ENCODE measurements around the gene MIA.
"Not testable (repeated sequence)": the region's sequence is repeated elsewhere in the genome, so short reads cannot be mapped to it uniquely, and the experiment has no call there.

The MIA gene

DNA sequence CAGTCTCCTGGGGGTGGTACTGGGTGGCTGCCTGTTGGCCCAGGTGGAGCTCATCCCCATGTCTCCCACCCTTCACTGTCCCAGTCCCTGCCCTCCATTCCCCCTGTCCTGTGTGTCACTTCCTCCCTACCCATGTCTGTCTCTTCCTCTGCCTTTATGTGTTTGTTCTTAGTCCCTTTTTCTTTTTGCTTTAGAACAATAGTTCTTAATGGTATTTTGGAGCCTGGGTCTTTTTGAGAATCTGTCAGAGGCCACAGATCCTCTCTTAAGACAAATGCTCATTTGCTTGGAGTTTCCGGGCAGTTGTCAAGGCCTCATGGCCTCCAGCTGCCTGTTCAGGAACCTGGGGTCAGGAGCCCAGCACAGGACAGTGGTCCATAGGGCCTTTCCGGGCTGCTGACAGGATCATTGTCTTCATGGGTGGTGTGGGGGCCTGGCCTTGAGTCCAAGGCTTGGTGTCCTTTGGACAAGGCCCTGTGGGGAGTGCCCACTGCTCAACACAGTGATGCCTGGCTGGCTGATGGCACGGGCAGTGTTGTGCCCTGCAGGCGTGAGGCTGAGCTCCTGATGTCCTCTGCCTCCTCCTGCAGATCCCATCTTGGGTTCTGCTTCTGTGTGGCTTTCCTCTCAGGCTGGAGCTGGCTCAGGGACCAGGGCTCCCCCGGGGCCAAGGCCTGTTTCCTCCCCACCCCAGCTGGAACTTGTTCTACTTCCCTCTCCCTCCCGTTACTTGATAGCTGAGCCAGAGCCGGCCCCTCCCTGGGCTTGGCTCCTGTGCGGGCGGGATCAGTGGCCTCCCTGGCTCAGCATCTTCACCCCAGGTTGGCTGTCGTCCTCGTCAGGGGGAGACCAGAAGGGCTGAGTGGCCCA, 27.2 kb downstream of the MIA start:
- DNase-seq (ENCODE audit: low spot score) (no peak), FAIRE-seq (no peak)

DNA sequence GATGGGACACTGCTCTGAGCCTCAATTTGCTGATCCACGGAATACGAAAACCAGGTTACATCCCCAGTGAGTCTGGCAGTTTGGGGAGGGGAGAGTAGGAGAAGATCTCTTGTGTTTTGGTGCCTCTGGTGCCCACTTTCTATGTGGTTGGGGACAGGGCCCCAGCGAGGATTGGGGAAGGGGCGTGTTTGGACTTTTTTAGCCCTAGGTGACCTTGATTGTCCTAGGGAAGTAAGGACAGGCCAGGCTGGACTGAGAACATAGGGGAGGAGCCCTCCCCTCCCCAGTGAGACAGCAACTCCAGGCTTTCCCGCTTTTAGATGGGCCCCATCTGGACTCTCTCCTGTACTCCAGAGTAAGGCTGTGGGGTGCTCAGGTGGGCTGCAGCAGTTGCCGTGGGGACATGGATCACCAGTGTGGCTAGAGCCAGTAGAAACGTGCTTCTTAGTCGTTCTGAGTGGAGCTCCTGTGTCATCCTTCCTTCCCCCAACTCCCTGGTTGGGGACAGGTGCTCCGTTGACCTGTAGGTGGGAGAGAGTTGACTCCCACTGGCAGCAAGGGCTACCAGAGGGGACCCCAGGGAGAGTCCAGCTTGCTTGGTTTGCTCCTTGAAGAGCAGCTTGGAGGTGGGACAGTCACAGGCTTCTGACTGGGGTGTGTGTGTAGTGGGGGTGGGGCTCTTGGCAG, 28.0 kb downstream of the MIA start:
- no peak for DNase-seq (ENCODE audit: low spot score)
- FAIRE-seq = no peak

GRCh38 chr19:40803857-40804782, 28.8 kb downstream of the MIA start:
- FAIRE-seq (no peak), DNase-seq (ENCODE audit: low spot score) (no peak)

GRCh38 chr19:40804783-40805242, 29.5 kb downstream of the MIA start:
- FAIRE-seq = no peak
- no peak for DNase-seq (ENCODE audit: low spot score)

- no peak for FAIRE-seq
These were observed 30.0 kb downstream of the MIA start for GRCh38 chr19:40805258-40805868.

DNA sequence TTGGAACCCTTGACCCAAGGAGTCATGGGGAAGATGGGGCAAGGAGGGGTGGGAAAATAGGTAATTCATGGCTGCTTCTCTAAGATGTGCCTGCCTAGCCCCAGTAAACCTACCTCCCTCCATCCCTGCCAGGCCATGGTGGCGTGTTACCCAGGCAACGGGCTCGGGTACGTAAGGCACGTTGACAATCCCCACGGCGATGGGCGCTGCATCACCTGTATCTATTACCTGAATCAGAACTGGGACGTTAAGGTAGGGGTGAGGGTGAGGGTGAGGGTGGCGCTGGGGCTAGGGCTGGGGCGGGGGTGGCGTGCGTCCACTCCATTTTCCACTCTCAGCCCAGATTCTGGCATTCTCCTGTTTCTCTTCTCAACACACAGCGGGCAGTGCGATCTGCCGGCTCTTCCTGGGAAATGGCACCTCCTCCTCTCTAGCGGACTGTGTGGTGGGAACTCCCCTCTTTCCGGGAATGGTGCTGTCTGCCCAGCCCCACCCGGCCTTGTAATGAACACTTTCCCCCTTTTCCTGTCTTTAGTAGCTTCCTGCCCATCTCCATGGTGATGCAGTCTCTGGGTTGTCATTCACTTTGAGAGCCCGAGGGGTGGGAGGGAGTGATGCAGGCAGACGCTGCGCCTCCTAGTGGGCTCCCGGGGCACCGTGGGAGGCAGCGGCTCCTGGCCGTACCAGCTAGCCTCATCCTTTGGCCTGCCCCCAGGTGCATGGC, 31.3 kb downstream of the MIA start:
- FAIRE-seq = no peak

More at GRCh38 chr19:40805258-40805868, 30.0 kb downstream of the MIA start:
- no peak for DNase-seq (ENCODE audit: low spot score)

GRCh38 chr19:40807147-40808020, 32.1 kb downstream of the MIA start:
- no peak for DNase-seq (ENCODE audit: low spot score)
- no peak for FAIRE-seq

More for the DNA sequence above, 31.3 kb downstream of the MIA start:
- DNase-seq (ENCODE audit: low spot score) = peak; percentile 67

DNA sequence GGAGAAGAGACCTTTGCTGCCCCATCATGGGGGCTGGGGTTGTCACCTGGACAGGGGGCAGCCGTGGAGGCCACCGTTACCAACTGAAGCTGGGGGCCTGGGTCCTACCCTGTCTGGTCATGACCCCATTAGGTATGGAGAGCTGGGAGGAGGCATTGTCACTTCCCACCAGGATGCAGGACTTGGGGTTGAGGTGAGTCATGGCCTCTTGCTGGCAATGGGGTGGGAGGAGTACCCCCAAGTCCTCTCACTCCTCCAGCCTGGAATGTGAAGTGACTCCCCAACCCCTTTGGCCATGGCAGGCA, 32.7 kb downstream of the MIA start:
- FAIRE-seq (no peak), DNase-seq (ENCODE audit: low spot score) (no peak)

DNA sequence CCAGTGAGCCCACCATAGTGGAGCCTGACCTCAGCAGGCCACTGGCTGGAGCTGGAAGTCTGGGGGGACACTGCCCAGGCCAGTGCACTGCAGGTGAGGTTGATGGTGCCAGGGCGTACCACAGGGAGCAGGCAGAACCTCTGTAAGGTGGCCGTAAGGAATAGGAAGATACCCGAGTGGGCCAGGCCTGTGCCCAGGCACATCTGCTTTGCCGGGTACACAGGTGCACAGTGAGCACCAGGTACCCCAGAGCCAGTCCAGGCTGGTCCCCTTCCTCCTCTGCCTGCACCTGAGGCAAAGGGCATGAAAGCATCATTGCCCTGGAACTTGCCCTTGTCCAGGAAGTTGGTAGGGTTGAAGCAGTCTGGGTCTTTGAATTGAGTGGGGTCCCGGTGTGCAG, 33.2 kb downstream of the MIA start:
- DNase-seq (ENCODE audit: low spot score) (no peak), FAIRE-seq (no peak)

GRCh38 chr19:40809358-40810086, 34.2 kb downstream of the MIA start:
- FAIRE-seq (no peak), DNase-seq (ENCODE audit: low spot score) (no peak)

- DNase-seq (ENCODE audit: low spot score) (no peak), FAIRE-seq (no peak)
These were observed 34.8 kb downstream of the MIA start for GRCh38 chr19:40810160-40810559.

GRCh38 chr19:40810649-40811408, 35.5 kb downstream of the MIA start:
- FAIRE-seq; DNase-seq (ENCODE audit: low spot score): not testable (repeated sequence)

DNA sequence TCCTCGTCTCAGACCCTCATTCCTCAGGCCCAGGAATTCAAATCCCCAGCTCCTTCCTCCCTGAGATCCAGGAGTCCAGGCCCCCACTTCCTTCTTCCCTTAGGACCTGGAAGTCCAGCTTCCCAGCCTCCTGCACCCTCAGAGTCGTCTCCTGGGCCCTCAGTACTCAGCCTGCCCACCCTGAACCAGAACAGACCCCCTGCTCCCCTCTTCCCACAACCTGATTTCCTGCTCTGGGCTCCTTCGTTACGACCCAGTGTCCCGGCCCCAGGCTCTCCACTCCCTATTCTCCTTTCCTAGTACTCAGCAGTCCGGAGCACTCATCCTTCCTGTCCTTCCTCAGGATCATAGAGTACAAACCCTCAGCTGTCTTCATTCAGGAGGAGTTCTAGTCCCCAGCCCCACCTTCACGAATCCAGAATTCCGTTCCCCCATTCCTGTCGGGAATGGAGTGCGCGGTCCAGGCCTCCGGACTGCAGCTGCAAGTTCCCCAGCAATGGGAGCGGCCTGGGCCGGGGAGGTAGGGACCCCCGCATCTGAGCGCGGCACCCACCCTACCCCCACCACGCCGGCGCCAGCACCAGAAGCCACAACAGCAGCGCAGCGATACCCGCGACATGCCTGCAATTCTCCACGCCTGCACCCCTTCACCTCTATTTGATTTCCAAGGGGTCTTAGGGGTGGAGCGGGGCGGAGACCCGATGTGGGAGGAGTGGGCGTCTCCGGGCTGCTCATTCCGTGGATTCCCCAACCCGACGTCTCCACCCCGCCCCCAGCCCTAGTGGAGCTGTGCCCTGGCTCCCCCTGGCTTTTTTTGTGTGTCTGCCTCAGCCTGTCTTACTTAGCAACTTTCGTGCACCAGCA, 36.4 kb downstream of the MIA start:
- FAIRE-seq = no peak
- no peak for DNase-seq (ENCODE audit: low spot score)

GRCh38 chr19:40812571-40812970, 37.2 kb downstream of the MIA start:
- FAIRE-seq = not testable (repeated sequence)

GRCh38 chr19:40813182-40813581, 37.9 kb downstream of the MIA start:
- no peak for DNase-seq (ENCODE audit: low spot score)
- no peak for FAIRE-seq

More at GRCh38 chr19:40812571-40812970, 37.2 kb downstream of the MIA start:
- DNase-seq (ENCODE audit: low spot score) = not testable (repeated sequence)

- FAIRE-seq (no peak), DNase-seq (ENCODE audit: low spot score) (no peak)
These were observed 39.9 kb downstream of the MIA start for GRCh38 chr19:40815223-40815622.

All from RCC 7860 (cell line).